ENCODE results near the gene RXRA. TPM values are rescaled to one million over a fixed set of nuclear protein-coding genes. Genes with fewer than 3 reads are reported as not detected.

RXRA gene
- total RNA-seq, 2 donors from 2014 or later, result 34.5 to 50.8 TPM

GRCh38 chr9:134315716-134316448 is 10.4 kb upstream of the RXRA start:
- no peak overlapping the region for H3K4me3 ChIP-seq
- H3K4me1 ChIP-seq, result peaks cover 0 to 26% of the 10 kb centered on the region in 2 donors
- TF ChIP-seq CTCF (IDR thresholded peaks at IDR 0.05), result no peak
- no peak for DNase-seq (ENCODE audit: low spot score)
- no peak overlapping the region for H3K27ac ChIP-seq
- H3K27me3 ChIP-seq, result no peaks in the 10 kb centered on the region
- H3K9me3 ChIP-seq, result peaks cover 0 to 16% of the 10 kb centered on the region in 2 donors
- no peaks in the 10 kb centered on the region for H3K36me3 ChIP-seq

GRCh38 chr9:134316449-134317160 is 9.7 kb upstream of the RXRA start:
- Histone ChIP-seq H3K4me3 (no peak overlapping the region), H3K36me3 (no peaks in the 10 kb centered on the region), H3K9me3 (peaks cover 0 to 11% of the 10 kb centered on the region in 2 donors), H3K27ac (no peak overlapping the region), H3K27me3 (no peaks in the 10 kb centered on the region), H3K4me1 (peaks cover 0 to 26% of the 10 kb centered on the region in 2 donors)
- TF ChIP-seq CTCF (IDR thresholded peaks at IDR 0.05), result no peak
- no peak for DNase-seq (ENCODE audit: low spot score)

GRCh38 chr9:134317400-134317789 is 8.9 kb upstream of the RXRA start:
- TF ChIP-seq CTCF (IDR thresholded peaks at IDR 0.05), result no peak
- DNase-seq (ENCODE audit: low spot score), result no peak

GRCh38 chr9:134317790-134318414 is 8.4 kb upstream of the RXRA start:
- Histone ChIP-seq H3K27me3 (no peaks in the 10 kb centered on the region), H3K9me3 (peaks cover 0 to 5% of the 10 kb centered on the region in 2 donors), H3K4me3 (no peak overlapping the region), H3K36me3 (no peaks in the 10 kb centered on the region), H3K4me1 (peaks cover 0 to 26% of the 10 kb centered on the region in 2 donors), H3K27ac (no peak overlapping the region)
- no peak for DNase-seq (ENCODE audit: low spot score)
- TF ChIP-seq CTCF (IDR thresholded peaks at IDR 0.05), result no peak

More at GRCh38 chr9:134317400-134317789, 8.9 kb upstream of the RXRA start:
- Histone ChIP-seq H3K36me3 (no peaks in the 10 kb centered on the region), H3K27ac (no peak overlapping the region), H3K9me3 (peaks cover 0 to 8% of the 10 kb centered on the region in 2 donors), H3K27me3 (no peaks in the 10 kb centered on the region), H3K4me1 (peaks cover 0 to 26% of the 10 kb centered on the region in 2 donors), H3K4me3 (no peak overlapping the region)

- H3K4me3 ChIP-seq, result no peak overlapping the region
- no peak for DNase-seq (ENCODE audit: low spot score)
- H3K9me3 ChIP-seq, result no peaks in the 10 kb centered on the region
- no peaks in the 10 kb centered on the region for H3K36me3 ChIP-seq
- no peak for TF ChIP-seq CTCF (IDR thresholded peaks at IDR 0.05)
- peaks cover 0 to 26% of the 10 kb centered on the region in 2 donors for H3K4me1 ChIP-seq
- H3K27ac ChIP-seq, result no peak overlapping the region
- no peaks in the 10 kb centered on the region for H3K27me3 ChIP-seq
Measured at GRCh38 chr9:134318481-134318891, 7.8 kb upstream of the RXRA start.

Data from right atrium auricular region (tissue), 2 donors.